ENCODE data around the gene RNF227.

Gene RNF227

DNA sequence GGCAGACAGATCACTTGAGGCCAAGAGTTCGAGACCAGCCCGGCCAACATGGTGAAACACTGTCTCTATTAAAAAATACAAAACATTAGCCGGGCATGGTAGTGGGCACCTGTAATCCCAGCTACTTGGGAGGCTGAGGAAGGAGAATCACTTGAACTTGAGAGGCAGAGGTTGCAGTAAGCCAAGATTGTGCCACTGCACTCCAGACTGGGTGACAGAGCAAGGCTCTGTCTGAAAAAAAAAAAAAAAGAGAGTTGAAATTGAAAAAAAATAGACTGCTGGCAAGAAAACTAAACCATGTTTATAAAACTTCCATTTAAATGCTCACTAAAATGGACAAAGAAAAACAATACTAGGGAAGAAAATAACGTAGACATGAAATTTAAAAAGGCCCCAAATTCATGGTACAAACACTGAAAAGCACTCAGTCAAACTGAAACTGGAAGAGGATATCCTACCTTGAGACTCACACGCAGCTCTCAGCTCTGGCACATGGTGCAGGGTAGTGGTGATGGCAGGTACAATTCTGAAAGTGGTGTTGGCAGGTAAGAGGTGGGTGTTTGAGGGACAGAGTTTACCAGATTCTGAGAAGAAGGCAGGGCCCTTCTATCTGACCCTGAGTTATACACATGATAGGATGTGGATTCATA, 35.2 kb upstream of the RNF227 start:
- H3K4me3 ChIP-seq (ENCODE audit: low read depth, low read length): no peak overlapping the region
- TF ChIP-seq, protein P1, sequence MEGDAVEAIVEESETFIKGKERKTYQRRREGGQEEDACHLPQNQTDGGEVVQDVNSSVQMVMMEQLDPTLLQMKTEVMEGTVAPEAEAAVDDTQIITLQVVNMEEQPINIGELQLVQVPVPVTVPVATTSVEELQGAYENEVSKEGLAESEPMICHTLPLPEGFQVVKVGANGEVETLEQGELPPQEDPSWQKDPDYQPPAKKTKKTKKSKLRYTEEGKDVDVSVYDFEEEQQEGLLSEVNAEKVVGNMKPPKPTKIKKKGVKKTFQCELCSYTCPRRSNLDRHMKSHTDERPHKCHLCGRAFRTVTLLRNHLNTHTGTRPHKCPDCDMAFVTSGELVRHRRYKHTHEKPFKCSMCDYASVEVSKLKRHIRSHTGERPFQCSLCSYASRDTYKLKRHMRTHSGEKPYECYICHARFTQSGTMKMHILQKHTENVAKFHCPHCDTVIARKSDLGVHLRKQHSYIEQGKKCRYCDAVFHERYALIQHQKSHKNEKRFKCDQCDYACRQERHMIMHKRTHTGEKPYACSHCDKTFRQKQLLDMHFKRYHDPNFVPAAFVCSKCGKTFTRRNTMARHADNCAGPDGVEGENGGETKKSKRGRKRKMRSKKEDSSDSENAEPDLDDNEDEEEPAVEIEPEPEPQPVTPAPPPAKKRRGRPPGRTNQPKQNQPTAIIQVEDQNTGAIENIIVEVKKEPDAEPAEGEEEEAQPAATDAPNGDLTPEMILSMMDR (IDR thresholded peaks at IDR 0.05; ENCODE audit: low read depth, low read length): no peak
- TF ChIP-seq POLR2A (IDR thresholded peaks at IDR 0.05; ENCODE audit: extremely low read depth, insufficient read length) (no peak), MYC (IDR thresholded peaks at IDR 0.05; ENCODE audit: low read depth, low read length) (no peak)
- TF ChIP-seq, protein P2, sequence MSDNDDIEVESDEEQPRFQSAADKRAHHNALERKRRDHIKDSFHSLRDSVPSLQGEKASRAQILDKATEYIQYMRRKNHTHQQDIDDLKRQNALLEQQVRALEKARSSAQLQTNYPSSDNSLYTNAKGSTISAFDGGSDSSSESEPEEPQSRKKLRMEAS (IDR thresholded peaks at IDR 0.05; ENCODE audit: low read depth, low read length): no peak
- DNase-seq (ENCODE audit: low read depth): no peak

GRCh38 chr17:7950578-7950977, 34.5 kb upstream of the RNF227 start:
- no peak for DNase-seq (ENCODE audit: low read depth)
- TF ChIP-seq, protein P1 (IDR thresholded peaks at IDR 0.05; ENCODE audit: low read depth, low read length): no peak
- no peak for TF ChIP-seq MYC (IDR thresholded peaks at IDR 0.05; ENCODE audit: low read depth, low read length)
- TF ChIP-seq, protein P2 (IDR thresholded peaks at IDR 0.05; ENCODE audit: low read depth, low read length): no peak
- TF ChIP-seq POLR2A (IDR thresholded peaks at IDR 0.05; ENCODE audit: extremely low read depth, insufficient read length): no peak
- no peak overlapping the region for H3K4me3 ChIP-seq (ENCODE audit: low read depth, low read length)

DNA sequence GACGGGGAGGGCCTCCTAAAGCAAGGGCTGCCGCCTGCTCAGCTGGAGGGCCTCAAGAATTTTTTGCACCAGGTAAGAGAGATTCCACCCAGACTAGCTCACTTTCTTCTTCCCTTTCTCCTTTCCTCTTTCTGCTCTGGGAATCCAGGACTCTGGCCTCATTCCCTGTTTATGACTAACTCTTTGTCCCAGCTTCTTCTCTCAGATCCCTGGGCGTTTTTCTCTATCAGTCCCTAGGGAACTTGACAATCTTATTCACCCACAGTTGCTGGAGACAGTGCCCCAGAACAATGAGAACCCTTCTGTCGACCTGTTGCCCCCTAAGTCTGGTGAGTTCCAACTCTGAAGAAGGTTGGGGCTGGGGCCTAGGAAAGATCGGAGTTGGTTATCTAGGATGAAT, 31.6 kb upstream of the RNF227 start:
- no peak for DNase-seq (ENCODE audit: low read depth)
- no peak overlapping the region for H3K4me3 ChIP-seq (ENCODE audit: low read depth, low read length)
- TF ChIP-seq MYC (IDR thresholded peaks at IDR 0.05; ENCODE audit: low read depth, low read length) (no peak), POLR2A (IDR thresholded peaks at IDR 0.05; ENCODE audit: extremely low read depth, insufficient read length) (no peak)
- TF ChIP-seq, protein P1 (IDR thresholded peaks at IDR 0.05; ENCODE audit: low read depth, low read length): no peak
- TF ChIP-seq, protein P2 (IDR thresholded peaks at IDR 0.05; ENCODE audit: low read depth, low read length): no peak

DNA sequence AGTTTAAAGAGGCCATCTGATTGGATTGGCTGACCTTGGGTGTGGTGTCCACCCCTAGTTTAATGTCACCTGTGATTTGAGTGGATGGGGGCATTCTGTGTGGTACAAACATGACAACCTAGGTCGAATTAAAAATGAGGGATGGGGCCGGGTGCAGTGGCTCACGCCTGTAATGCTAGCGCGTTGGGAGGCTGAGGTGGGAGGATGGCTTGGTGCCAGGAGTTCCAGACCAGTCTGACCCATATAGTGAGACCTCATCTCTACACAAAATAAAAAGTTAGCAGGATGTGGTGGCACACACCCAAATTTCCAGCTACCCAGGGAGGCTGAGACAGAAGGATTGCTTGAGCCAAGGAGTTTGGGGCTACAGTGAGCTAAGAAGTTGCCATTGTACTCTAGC, 30.4 kb upstream of the RNF227 start:
- TF ChIP-seq, protein P2 (IDR thresholded peaks at IDR 0.05; ENCODE audit: low read depth, low read length): no peak
- TF ChIP-seq, protein P1 (IDR thresholded peaks at IDR 0.05; ENCODE audit: low read depth, low read length): no peak
- TF ChIP-seq POLR2A (IDR thresholded peaks at IDR 0.05; ENCODE audit: extremely low read depth, insufficient read length): no peak
- TF ChIP-seq MYC (IDR thresholded peaks at IDR 0.05; ENCODE audit: low read depth, low read length): no peak
- no peak for DNase-seq (ENCODE audit: low read depth)
- no peak overlapping the region for H3K4me3 ChIP-seq (ENCODE audit: low read depth, low read length)

GRCh38 chr17:7945651-7946050, 29.6 kb upstream of the RNF227 start:
- no peak for DNase-seq (ENCODE audit: low read depth)
- H3K4me3 ChIP-seq (ENCODE audit: low read depth, low read length): no peak overlapping the region
- TF ChIP-seq, protein P1 (IDR thresholded peaks at IDR 0.05; ENCODE audit: low read depth, low read length): no peak
- TF ChIP-seq MYC (IDR thresholded peaks at IDR 0.05; ENCODE audit: low read depth, low read length) (no peak), POLR2A (IDR thresholded peaks at IDR 0.05; ENCODE audit: extremely low read depth, insufficient read length) (no peak)
- TF ChIP-seq, protein P2 (IDR thresholded peaks at IDR 0.05; ENCODE audit: low read depth, low read length): no peak

All from NB4 (cell line).